ENCODE measurements around the gene PSAP. TPM values are rescaled to one million over a fixed set of nuclear protein-coding genes. Genes with fewer than 3 reads are reported as not detected.
A peak's percentile ranks its signal among the peaks of the same experiment; 100 is the strongest.

The PSAP gene
- total RNA-seq, 1 experiment from 2014 or later = 329 TPM

GRCh38 chr10:71845410-71846405 lies 5.3 kb downstream of the PSAP start:
- no peak for DNase-seq (ENCODE audit: low read depth)

DNA sequence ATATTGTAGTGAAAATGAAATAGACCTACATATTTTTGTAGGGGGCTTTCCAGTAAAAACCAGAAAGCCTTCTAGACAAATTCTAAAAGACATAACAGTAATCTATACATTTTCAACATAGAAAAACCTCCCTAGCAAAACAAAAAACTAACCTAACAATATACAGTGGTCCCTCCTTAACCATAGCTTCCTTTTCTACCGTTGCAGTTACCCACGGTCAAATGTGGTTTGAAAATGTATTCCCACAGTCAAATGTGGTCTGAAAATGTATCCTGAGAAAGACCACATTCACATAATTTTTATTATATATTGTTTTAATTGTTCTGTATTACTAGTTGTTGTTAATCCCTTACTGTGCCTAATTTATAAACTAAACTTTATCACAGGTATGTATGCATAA lies 6.4 kb downstream of the PSAP start:
- no peak for DNase-seq (ENCODE audit: low read depth)

GRCh38 chr10:71844084-71844483 lies 7.0 kb downstream of the PSAP start:
- DNase-seq (ENCODE audit: low read depth) = no peak

- no peak for DNase-seq (ENCODE audit: low read depth)
Measured at GRCh38 chr10:71842856-71843686, 8.0 kb downstream of the PSAP start.

DNA sequence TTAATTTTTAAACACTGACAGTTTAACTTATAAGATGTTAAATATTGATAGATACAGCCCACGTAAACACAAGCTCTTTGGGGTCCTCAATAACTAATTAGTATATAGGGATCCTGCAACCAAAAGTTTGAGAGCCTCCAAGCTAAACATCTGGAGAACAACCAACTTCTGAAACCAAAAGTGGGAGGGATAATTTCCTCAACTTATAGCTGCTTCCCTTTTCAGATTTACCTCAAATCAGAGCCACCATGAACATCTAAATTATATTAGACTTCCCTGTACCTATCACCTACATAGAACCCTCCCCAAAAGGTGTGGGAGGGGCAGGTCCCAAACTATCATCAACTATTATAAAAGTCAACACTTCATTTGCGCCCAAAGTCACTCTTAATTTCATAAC lies 8.6 kb downstream of the PSAP start:
- no peak for DNase-seq (ENCODE audit: low read depth)

GRCh38 chr10:71840958-71841335 lies 10.1 kb downstream of the PSAP start:
- DNase-seq (ENCODE audit: low read depth) = no peak

DNA sequence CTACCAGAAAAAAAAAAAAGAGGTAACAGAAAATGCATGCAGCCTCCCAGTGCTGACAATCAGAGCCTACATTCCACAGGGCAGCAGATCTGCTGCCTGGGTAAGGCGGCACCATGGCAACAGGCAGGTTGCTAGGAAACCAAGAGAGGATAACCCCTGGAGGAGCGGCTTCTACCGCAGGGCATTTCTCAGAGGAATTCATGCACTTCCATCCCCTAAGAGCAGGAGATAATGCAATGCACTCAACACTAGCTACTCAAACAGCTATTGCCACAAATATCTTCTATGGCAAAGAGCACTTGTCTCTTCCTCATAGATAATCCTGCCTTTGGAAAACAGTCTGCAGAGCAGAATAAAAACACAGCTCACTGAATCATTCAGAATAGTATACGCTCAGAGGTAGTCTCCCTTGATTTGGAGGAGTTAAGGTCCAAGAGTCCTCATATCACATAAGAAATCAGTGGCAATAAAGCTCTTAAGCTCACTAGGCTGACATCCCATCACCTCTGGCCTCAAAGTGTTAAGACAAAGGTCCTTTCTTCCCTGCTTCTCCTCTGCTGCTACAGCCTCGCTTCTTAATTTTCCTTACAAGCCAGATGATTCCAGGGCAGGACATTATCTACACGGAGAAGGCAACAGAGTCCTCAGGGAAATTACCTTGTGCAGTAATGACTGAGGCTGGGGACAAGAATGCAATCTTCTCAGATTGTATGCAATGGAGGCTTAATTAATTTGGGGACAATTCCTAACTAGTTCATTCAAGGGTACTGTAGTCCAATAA lies 10.7 kb downstream of the PSAP start:
- peak; percentile 87 for DNase-seq (ENCODE audit: low read depth)

GRCh38 chr10:71838264-71839211 lies 12.5 kb downstream of the PSAP start:
- DNase-seq (ENCODE audit: low read depth) = peak; percentile 23

- DNase-seq (ENCODE audit: low read depth) = no peak
Measured at GRCh38 chr10:71837098-71837827, 13.8 kb downstream of the PSAP start.

- no peak for DNase-seq (ENCODE audit: low read depth)
Measured at GRCh38 chr10:71836596-71836974, 14.5 kb downstream of the PSAP start.

GRCh38 chr10:71835671-71836595 lies 15.1 kb downstream of the PSAP start:
- DNase-seq (ENCODE audit: low read depth) = no peak

DNA sequence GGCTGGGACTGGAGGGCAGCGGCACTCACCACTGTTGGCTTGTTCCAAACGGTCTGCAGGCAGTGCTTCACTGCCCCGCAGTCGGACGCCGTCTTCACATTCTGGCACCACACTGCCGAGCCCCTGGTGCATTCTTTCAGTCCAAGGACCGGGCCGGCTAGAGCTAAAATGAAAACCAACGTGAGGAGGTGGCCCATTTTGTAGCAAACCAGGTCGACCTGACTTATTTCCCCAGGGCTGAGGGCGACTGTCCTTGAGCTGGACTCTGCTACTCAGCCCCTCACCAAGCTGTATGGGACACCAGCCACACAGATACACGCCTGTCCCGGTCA lies 16.7 kb downstream of the PSAP start:
- DNase-seq (ENCODE audit: low read depth) = no peak

- no peak for DNase-seq (ENCODE audit: low read depth)
Measured at GRCh38 chr10:71833451-71834342, 17.4 kb downstream of the PSAP start.

DNA sequence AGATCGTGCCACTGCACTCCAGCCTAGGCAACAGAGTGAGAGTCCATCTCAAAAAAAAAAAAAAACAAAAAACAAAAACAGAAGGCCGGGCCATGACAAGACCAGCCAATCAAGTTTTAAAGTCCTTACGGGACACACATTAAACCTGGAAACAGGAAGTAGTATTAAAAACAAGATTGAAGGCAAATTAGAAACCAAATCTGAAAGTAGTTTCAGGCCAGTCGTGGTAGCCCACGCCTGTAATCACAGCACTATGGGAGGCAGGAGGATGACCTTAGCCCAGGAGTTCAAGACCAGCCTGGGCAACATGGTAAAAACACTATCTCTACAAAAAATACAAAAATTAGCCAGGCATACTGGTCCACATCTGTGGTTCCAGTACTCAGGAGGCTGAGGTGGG lies 18.1 kb downstream of the PSAP start:
- no peak for DNase-seq (ENCODE audit: low read depth)

GRCh38 chr10:71831646-71832552 lies 19.2 kb downstream of the PSAP start:
- DNase-seq (ENCODE audit: low read depth) = peak; percentile 77

DNA sequence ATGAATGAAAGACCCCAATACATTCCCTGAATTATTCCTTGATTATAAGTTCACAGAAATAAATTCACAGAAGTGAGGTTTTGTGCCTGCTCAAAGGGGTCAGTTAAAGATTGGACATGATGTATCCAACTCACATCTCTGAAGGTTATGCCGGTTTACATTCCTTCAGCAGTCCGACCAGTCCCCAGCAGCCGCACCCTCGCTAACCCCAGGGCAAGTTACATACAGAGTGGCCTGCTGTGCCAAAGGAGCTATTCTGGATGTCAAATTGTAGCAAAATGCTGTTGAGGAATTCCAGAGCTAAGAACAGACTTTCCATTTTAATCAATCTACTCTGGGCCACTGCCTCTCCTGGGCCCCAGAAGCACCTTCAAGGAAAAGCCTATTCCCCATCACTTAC lies 20.3 kb downstream of the PSAP start:
- DNase-seq (ENCODE audit: low read depth) = no peak

DNA sequence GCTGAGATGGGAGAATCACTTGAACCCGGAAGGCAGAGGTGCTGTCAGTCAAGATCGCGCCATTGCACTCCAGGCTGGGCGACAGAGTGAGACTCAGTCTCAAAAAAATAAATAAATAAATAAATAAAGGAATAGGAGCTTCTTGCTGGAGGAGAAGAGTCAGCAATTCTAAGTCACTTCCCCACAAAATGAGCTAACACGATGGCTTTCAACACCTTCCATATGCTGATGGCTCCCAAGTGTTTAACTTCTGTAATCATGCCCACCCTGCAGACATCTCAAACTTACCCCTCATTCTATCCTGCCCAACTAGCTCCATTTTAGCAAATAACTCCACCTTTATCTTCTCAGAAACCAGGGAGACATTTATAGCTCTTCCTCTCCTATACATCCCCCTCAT lies 21.2 kb downstream of the PSAP start:
- no peak for DNase-seq (ENCODE audit: low read depth)
